GM12892 (cell line): ENCODE results near the gene OR2AT4. TPM values are rescaled to one million over a fixed set of nuclear protein-coding genes. Genes with fewer than 3 reads are reported as not detected.

Experiments
- DNase-seq: peaks from one replicate; pipeline ENCODE4 v3.0.0; 2011; ENCODE audit not compliant: insufficient read length
- FAIRE-seq: peaks from 2 replicates; lab custom pipeline; 2011; peaks lifted over from hg19 to GRCh38; lab: Jason Lieb, UNC
- POLR2A ChIP-seq: IDR thresholded peaks from 2 replicates; pipeline ENCODE4 v1.6.1; 2011; ENCODE audit warnings: low read depth, low read length, control low read depth
- POLR2AphosphoS5 ChIP-seq: IDR thresholded peaks from 2 replicates; pipeline ENCODE4 v1.6.1; 2011; ENCODE audit warnings: low read depth, low read length, control low read depth
- TAF1 ChIP-seq: IDR thresholded peaks from 2 replicates; pipeline ENCODE4 v1.6.1; 2011; ENCODE audit warnings: low read depth, mild to moderate bottlenecking, control low read depth, low read length, borderline replicate concordance
- polyA plus RNA-seq: library from polyadenylated mRNA; unstranded; fragments of >200 nt; gene quantifications from one replicate; pipeline ENCODE4 v1.2.1, GENCODE V29; 2012; ENCODE audit warnings: missing spikeins, inconsistent platforms; ENCODE audit not compliant: missing spikeins

OR2AT4 gene
- polyA plus RNA-seq: not detected

DNA sequence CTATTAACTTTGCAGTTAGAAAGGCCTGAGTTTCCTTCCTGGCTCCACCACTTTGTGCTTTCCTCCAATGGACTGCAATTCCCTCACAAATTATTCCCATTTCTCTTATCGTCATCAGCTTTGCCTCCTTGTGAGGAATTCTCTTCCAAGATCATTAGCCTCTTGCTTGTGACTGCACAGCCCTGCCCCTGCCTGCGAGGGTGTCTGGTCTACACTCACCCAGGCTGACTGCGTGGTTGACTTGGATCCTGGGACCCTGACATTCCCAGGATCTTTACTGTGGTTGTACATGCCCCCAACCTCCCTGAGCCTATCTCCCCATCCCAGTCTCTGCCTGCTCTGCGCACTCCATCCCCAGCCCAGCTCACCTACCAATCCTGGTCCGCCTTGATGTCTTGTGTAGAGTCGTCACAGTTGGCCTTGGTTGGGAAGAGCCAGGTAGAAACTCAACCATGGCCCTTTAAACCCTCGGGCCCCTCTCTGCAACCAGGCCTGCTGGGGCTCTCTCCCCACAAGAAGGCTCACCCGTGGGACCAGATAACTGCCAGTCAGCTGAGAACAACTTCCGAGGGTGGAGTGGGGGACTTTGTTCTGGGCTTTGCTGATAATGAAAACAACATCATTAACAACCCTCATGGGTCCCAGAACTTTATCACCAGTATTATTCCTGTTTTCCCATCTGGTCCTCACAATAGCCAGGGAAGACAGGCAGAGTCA lies at the start of gene OR2AT4:
OR2AT4 (minus strand) TSS at position 421 of the 717 bp plus-strand sequence.
- TF ChIP-seq POLR2AphosphoS5: no peak
- TF ChIP-seq TAF1: no peak
- no peak for TF ChIP-seq POLR2A
- DNase-seq (no peak), FAIRE-seq (no peak)

- FAIRE-seq (no peak), DNase-seq (no peak)
- TF ChIP-seq TAF1: no peak
- TF ChIP-seq POLR2A: no peak
- TF ChIP-seq POLR2AphosphoS5: no peak
Measured at GRCh38 chr11:75145972-75146519, 49.4 kb upstream of the OR2AT4 start.

DNA sequence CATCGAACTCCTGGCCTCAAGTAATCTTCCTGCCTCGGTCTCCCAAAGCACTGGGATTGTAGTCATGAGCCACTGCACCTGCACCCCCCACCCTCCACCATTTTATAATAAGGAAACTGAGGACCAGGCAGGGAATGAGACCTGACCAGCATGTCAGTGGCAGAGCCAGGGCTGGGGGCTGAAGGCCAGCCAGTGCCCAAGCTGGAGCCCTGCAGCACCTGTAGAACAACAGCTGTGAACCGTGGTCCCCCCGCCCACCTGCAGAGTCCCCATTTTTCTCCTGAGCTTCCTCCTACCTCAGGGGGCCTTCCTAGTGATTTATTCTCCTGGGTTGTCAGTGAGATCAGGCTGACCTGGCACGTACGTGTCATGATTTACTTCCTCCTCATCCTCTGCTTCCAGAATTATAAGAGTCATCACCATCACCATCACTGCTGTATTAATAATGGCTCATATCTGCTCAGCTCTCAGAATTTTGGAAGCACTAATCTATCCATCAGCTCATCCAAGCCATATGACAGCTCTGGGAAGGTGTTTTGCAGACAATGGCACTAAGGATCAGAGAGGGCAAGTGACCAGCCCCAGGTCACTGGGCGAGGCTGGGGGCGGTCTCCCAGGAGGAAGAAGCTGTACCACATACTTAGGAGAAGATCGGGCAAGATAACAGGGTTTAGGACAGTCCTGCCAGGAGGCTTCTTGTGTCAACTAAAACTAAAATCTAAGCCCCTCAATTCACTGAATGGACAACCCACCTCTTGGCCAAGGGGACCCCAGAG lies 48.7 kb upstream of the OR2AT4 start:
- DNase-seq (no peak), FAIRE-seq (no peak)
- TF ChIP-seq POLR2AphosphoS5 (no peak), POLR2A (no peak), TAF1 (no peak)

- TF ChIP-seq POLR2A: no peak
- no peak for TF ChIP-seq TAF1
- TF ChIP-seq POLR2AphosphoS5: no peak
- no peak for FAIRE-seq
- no peak for DNase-seq
Measured at GRCh38 chr11:75144716-75145014, 48.0 kb upstream of the OR2AT4 start.

DNA sequence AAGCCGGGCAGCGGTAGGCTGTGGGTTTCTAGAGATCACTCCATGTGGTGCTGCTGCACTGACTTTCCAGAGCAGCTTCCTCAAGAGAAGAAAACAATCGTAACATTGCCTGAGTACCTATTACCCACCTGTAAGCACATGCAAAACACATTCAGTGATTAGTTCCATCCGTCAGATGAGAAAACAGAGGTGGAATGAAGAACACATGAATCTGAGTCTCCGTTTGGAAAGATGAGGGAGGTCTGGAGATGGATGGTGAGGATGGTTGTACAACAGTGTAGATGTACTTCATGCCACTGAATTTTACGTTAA lies 46.7 kb upstream of the OR2AT4 start:
- DNase-seq (no peak), FAIRE-seq (no peak)
- TF ChIP-seq TAF1: no peak
- no peak for TF ChIP-seq POLR2AphosphoS5
- TF ChIP-seq POLR2A: no peak

- peak; percentile 46 for DNase-seq
- TF ChIP-seq POLR2AphosphoS5 (no peak), POLR2A (no peak), TAF1 (no peak)
- peak; percentile 84 for FAIRE-seq
Measured at GRCh38 chr11:75142714-75143419, 46.2 kb upstream of the OR2AT4 start.

DNA sequence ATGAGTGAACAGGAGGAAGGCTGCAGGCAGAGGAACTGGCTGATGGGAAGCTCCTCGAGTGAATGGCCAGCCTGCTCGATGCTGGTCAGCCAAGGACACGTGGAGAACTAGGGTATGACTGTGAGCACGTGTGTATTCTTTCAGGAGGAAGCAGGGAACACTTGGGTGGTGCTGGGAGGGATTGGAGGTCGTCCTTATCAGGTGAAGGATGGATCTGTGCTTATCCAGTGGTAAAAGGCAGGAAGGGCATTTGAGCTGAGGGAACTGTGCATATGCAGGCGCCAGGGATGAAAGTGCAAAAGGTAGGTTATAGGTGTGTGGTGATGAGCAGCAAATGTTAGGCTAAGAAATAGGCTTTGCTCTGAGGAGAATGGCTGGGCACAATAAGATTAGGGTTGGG lies 44.5 kb upstream of the OR2AT4 start:
- FAIRE-seq (no peak), DNase-seq (no peak)
- TF ChIP-seq TAF1 (no peak), POLR2AphosphoS5 (no peak), POLR2A (no peak)

GRCh38 chr11:75140269-75141138 lies 43.8 kb upstream of the OR2AT4 start:
- FAIRE-seq (peak; percentile 85), DNase-seq (peak; percentile 61)
- TF ChIP-seq POLR2AphosphoS5: no peak
- TF ChIP-seq TAF1: no peak
- TF ChIP-seq POLR2A: no peak

GRCh38 chr11:75135651-75136050 lies 39.0 kb upstream of the OR2AT4 start:
- DNase-seq (no peak), FAIRE-seq (peak; percentile 48)
- TF ChIP-seq POLR2A (no peak), TAF1 (no peak), POLR2AphosphoS5 (no peak)

GRCh38 chr11:75135021-75135650 lies 38.5 kb upstream of the OR2AT4 start:
- DNase-seq: no peak
- no peak for FAIRE-seq
- TF ChIP-seq TAF1 (no peak), POLR2A (no peak), POLR2AphosphoS5 (no peak)

DNA sequence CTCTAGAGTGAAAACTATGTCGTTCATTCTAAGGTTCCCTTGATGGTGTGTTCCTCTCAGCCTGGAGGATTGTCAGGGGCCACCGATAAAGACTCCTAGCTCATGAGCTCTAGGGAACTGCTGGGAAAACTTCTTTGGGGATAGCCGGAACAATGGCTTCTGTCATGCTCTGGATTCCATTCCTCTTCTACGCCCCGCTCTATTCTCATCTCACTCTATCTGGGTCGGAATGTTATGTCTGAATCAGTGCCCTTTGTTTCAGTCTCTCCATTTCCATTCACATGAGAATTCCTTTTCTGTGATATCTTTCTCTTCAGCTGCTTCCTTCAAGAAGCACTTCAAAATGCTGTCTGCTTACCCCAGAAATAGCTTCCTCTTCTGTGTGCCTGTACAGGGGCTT lies 37.3 kb upstream of the OR2AT4 start:
- DNase-seq (no peak), FAIRE-seq (no peak)
- no peak for TF ChIP-seq POLR2AphosphoS5
